DOHH2 (cell line): ENCODE results near the gene FGFR3.

Experiments
- CTCF ChIP-seq: fragments of 200-600 bp; sonication (generic); IDR thresholded peaks from one replicate; pipeline ENCODE4 v1.5.1; 2014; ENCODE audit warnings: antibody characterized with exemption, mild to moderate bottlenecking, low read depth, low read length; ENCODE audit not compliant: poor library complexity, severe bottlenecking
- EZH2phosphoT487 ChIP-seq: fragments of 200-600 bp; sonication (generic); IDR thresholded peaks from 2 replicates; pipeline ENCODE4 v1.6.1; 2017; ENCODE audit warnings: borderline replicate concordance, mild to moderate bottlenecking, antibody characterized with exemption, low read length, moderate library complexity, mixed read lengths

- TF ChIP-seq EZH2phosphoT487: no peak
- no peak for TF ChIP-seq CTCF
These were observed 21.4 kb downstream of the FGFR3 start for GRCh38 chr4:1814453-1814852.
